Measurements from ENCODE around the gene RBMS2.

Gene RBMS2

GRCh38 chr12:56631790-56632700 lies 110.4 kb downstream of the RBMS2 start:
- peak; percentile 26 to 61 (median 44) for DNase-seq

DNA sequence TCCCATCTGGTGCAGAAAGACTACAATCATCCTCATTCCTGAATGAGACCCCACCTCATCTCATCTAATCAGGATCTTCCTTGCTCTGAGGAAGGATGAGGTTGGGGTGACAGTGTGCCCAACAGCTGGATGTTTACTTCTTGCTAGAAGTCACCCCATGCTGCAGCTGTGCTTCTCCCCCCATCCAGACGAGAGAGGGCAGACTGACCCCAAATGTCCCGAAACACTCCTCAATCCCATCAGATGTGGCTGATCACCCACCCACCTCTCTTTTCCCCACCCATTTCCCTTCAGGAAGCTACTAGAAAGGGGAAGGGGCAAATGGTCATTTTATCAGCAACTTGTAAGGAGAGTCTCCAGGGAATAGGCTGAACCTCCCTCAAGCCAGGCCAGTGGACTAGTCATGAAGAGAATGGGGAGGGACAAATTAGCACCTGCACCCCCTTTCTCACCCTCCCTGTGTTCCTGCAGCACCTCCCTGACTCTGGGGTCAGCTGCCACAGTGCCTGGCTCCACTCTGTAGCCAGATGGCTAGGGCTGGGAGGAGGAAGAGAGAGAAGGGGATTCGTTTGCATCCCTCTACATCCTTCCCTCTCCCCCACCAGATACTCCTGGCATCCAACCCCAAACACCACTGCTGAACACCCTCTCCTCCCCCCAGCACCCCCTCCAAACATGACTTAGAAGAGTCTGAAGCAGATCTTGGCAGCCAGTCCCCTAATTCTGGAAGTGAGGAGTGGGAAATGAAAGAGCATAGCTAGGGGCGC lies 111.3 kb downstream of the RBMS2 start:
- DNase-seq, result no peak

- no peak for DNase-seq
Measured at GRCh38 chr12:56633468-56634241, 112.0 kb downstream of the RBMS2 start.

- peak in 1 of 5 experiments; percentile 10 for DNase-seq
Measured at GRCh38 chr12:56634242-56634836, 112.7 kb downstream of the RBMS2 start.

GRCh38 chr12:56634837-56635791 lies 113.5 kb downstream of the RBMS2 start:
- peak; percentile 37 to 74 (median 55) for DNase-seq

DNA sequence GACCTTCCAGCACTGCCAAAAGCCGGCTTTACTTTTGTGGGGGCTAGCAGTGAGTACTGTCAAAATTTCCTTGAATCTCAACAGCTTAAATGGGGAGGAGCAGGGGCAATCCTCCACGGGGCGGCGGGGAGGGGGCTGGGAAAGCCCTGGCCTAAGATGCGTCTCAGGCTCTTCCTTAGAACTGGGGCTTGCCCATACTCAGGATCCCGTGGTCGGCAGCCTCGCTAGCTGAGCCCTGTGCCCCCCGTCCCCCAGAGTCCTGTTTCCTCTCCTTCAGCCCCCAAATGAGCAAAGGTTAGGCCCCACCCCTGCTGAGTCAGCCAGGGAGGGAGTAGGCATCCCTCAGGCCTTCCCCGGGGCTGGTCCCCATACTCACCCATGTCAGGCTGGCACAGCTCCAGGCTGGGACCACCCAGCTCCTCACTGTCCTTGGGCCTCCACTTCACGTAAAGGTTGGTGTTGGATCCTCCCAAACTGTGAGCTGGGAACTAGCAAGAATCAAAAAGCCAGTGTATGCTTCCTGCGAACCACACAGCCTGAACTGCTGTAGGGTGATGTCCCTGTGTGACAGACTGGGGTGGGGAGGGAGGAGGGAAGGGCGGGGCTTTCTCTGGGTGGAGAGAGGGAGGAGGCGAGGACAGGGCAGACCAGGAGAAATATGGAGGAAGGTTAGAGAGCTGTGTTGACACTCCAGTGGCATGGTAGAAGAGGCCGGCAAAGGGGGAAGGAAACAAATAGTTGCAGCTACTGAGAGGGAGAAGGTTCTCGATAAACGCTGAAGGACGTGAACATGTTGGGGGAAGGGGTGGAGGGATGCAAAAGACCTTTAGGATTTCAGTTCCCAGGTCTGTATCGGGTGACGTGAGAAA lies 114.4 kb downstream of the RBMS2 start:
- DNase-seq, result peak; percentile 62 to 90 (median 79)

GRCh38 chr12:56636675-56637540 lies 115.3 kb downstream of the RBMS2 start:
- DNase-seq, result peak; percentile 76 to 97 (median 96)

DNA sequence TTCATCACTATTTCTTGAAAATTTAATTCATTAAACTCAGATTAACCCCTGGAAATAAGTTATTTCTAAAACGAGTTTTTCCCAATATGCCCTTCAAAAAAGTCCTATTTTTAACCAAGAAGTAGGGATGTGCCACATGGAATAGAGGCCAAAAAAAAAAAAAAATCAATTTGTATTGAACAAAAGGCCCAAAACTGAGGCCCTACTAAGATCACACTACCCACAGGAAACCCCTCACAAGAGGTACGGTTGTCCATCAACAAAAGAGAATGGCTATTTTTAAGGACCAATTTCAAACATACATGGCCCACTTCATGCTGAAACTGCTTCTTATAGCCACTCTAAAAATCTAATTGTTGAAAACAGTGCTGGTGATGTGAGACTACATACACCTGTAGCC lies 116.0 kb downstream of the RBMS2 start:
- no peak for DNase-seq

DNA sequence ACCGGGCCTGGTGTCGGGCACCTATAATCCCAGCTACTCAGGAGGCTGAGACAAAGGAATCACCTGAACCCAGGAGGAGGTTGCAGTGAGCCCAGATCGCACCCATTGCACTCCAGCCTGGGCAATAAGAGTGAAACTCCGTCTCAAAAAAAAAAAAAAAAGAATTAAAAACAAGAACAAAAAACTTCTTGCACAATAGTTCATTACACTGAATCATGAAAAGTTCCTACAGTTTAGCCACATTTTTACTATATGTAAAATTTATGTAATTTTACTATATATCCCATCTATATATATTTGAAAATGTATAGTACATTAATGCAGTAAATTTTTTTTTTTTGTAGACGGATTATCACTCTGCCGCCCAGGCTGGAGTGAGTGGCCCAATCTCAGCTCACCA lies 119.6 kb downstream of the RBMS2 start:
- DNase-seq, result no peak

GRCh38 chr12:56644654-56645053 lies 123.0 kb downstream of the RBMS2 start:
- no peak for DNase-seq

GRCh38 chr12:56645201-56645716 lies 123.6 kb downstream of the RBMS2 start:
- no peak for DNase-seq

Measured in T-helper 2 cell (primary cell).